K562 (cell line): ENCODE results near the gene PTPN7. TPM values are rescaled to one million over a fixed set of nuclear protein-coding genes. Genes with fewer than 3 reads are reported as not detected.

Source experiments
- ATAC-seq: fragments of 200-7000 bp; cut with Tn5 transposase; 3 replicates; pipeline ENCODE4 v1.9.1; 2020; ENCODE audit warnings: moderate library complexity
- BruUV-seq: library from RNA; stranded (reverse); fragments of 400-500 nt; replicated peaks from 2 replicates; lab custom pipeline; 2021; lab: Mats Ljungman, UMichigan
- CTCF ChIA-PET: fragments of 300-600 bp; formaldehyde crosslinking; extraction: SDS; loops from one replicate; lab custom pipeline; 2021; ENCODE audit warnings: low intra/inter-chr PET ratio; lab: Yijun Ruan, JAX
- POLR2A ChIA-PET: fragments of 300-600, 350-650 bp; sonication (Branson Sonifier 250); formaldehyde crosslinking; extraction: SDS; loops from one replicate; lab custom pipeline; 2021; ENCODE audit warnings: antibody characterized with exemption, inconsistent platforms; lab: Yijun Ruan, JAX
- DNase-seq, 4 experiments: peaks; one replicate each; pipeline versions ENCODE4 v3.0.0 to v3.0.0-alpha.2; 2011 to 2018; ENCODE audit warnings: low spot score in 3 of 4, mixed read lengths in 3 of 4; ENCODE audit errors: extremely low read depth in 1 of 4
- FAIRE-seq: peaks from 2 replicates; lab custom pipeline; 2011; peaks lifted over from hg19 to GRCh38; lab: Jason Lieb, UNC
- H2AFZ ChIP-seq: 2 replicates; pipeline ENCODE4 v1.6.0; 2011; ENCODE audit warnings: low read depth, low read length, control low read depth, inconsistent platforms
- H3K27ac ChIP-seq: fragments of 200-600 bp; 3 replicates; pipeline ENCODE4 v1.8.0; 2011; ENCODE audit warnings: low read depth, mild to moderate bottlenecking, control low read depth, inconsistent platforms, low read length, moderate library complexity, mixed read lengths; ENCODE audit errors: extremely low read depth
- H3K27me3 ChIP-seq, 2 experiments: fragments of 300-600 bp in 1 of 2; 2 replicates in 1 of 2; 3 replicates in 1 of 2; pipeline versions ENCODE4 v1.6.0 to v1.8.0; 2011; ENCODE audit warnings: inconsistent platforms in 2 of 2, low read length in 2 of 2, mild to moderate bottlenecking in 1 of 2, mixed read lengths in 1 of 2, moderate library complexity in 1 of 2; ENCODE audit not compliant: control insufficient read depth in 2 of 2, insufficient read depth in 2 of 2
- H3K36me3 ChIP-seq: fragments of 300-600 bp; 3 replicates; pipeline ENCODE4 v1.8.0; 2011; ENCODE audit warnings: mild to moderate bottlenecking, low read length, inconsistent platforms; ENCODE audit not compliant: control insufficient read depth, insufficient read depth
- H3K4me1 ChIP-seq, 2 experiments: fragments of 200-600 bp in 1 of 2; replicated peaks in 1 of 2; 2 replicates in 1 of 2; 3 replicates in 1 of 2; pipeline versions ENCODE4 v1.5.1 to v1.8.0; 2011; ENCODE audit warnings: inconsistent platforms in 2 of 2, low read length in 2 of 2, mild to moderate bottlenecking in 1 of 2, mixed read lengths in 1 of 2, moderate library complexity in 1 of 2; ENCODE audit not compliant: control insufficient read depth in 2 of 2, insufficient read depth in 2 of 2
- H3K4me2 ChIP-seq: 2 replicates; pipeline ENCODE4 v1.6.1; 2011; ENCODE audit warnings: low read length, control low read depth, inconsistent platforms, mixed read lengths; ENCODE audit not compliant: insufficient read depth
- H3K4me3 ChIP-seq: fragments of 200-600 bp; sonication (generic), shearing (Covaris generic); 2 replicates; pipeline ENCODE4 v1.5.1; 2016; ENCODE audit warnings: control low read depth, inconsistent platforms
- H3K79me2 ChIP-seq: fragments of 200-600 bp; 3 replicates; pipeline ENCODE4 v1.8.0; 2011; ENCODE audit warnings: low read length, inconsistent platforms; ENCODE audit not compliant: control insufficient read depth, insufficient read depth
- H3K9ac ChIP-seq, 2 experiments: 2 replicates each; pipeline versions ENCODE4 v1.6.0 to v1.6.1; 2011; ENCODE audit warnings: low read depth in 2 of 2, low read length in 2 of 2, control low read depth in 1 of 2, inconsistent platforms in 1 of 2, mild to moderate bottlenecking in 1 of 2, mixed read lengths in 1 of 2; ENCODE audit not compliant: insufficient read depth in 1 of 2
- H3K9me1 ChIP-seq: one replicate; pipeline ENCODE4 v1.6.0; 2011; ENCODE audit warnings: inconsistent platforms, mild to moderate bottlenecking, low read length, moderate library complexity; ENCODE audit not compliant: control insufficient read depth, insufficient read depth
- H3K9me3 ChIP-seq: replicated peaks from 2 replicates; pipeline ENCODE4 v1.5.1; 2011; ENCODE audit warnings: low read depth, low read length, inconsistent platforms; ENCODE audit not compliant: control insufficient read depth, insufficient read depth
- H4K20me1 ChIP-seq: replicated peaks from 2 replicates; pipeline ENCODE4 v1.6.1; 2011; ENCODE audit warnings: low read length, inconsistent platforms, mixed read lengths; ENCODE audit not compliant: control insufficient read depth, insufficient read depth
- GATAD2B ChIP-seq: fragments of 450-650 bp; IDR thresholded peaks from 2 replicates; pipeline ENCODE4 v1.6.1; 2017; ENCODE audit warnings: mild to moderate bottlenecking, borderline replicate concordance
- SMARCA4 ChIP-seq: fragments of 450-650 bp; IDR thresholded peaks from 2 replicates; pipeline ENCODE4 v1.6.1; 2016
- SP1 ChIP-seq: sonication (generic); formaldehyde crosslinking; IDR thresholded peaks from 2 replicates; pipeline ENCODE4 v1.8.1; 2022; ENCODE audit warnings: mild to moderate bottlenecking, missing genetic modification reagents
- SRSF1 ChIP-seq: fragments of 200-400 bp; formaldehyde crosslinking; IDR thresholded peaks from 2 replicates; pipeline ENCODE4 v1.6.1; 2017; ENCODE audit warnings: mild to moderate bottlenecking, low read depth, low read length, moderate library complexity
- ZFX ChIP-seq: sonication (generic); formaldehyde crosslinking; IDR thresholded peaks from 2 replicates; pipeline ENCODE4 v1.8.0; 2022; ENCODE audit warnings: mild to moderate bottlenecking, missing genetic modification reagents, moderate library complexity
- WGBS: fragments of 100-300 bp; shearing (Covaris generic); methylation state at CpG from one replicate; pipeline ENCODE4 v1.1.6; 2016; ENCODE audit warnings: low coverage, mixed read lengths; ENCODE audit not compliant: insufficient coverage; ENCODE audit errors: missing lambda C conversion rate; 5-methylcytosine and 5-hydroxymethylcytosine counted together
- in situ Hi-C: fragments of 300-500 bp; cut with MboI; formaldehyde crosslinking; loops from 4 replicates; pipeline ENCODE4 v1.15.0; 2018; ENCODE audit warnings: inconsistent platforms, mixed read lengths
- intact Hi-C: fragments of 100-400 bp; cut with micrococcal nuclease; formaldehyde crosslinking; loops from 2 replicates; pipeline ENCODE4 v1.14.2; 2022
- polyA plus RNA-seq, 8 experiments: library from polyadenylated mRNA; depleted of rRNA in 4 of 8; stranded (reverse) in 5 of 8; unstranded in 3 of 8; fragments of >200 nt; fragmentation: Nextera tagmentation in 2 of 8; fragmentation: Illumina TruSeq in 1 of 8; extraction: Ambion mirVana in 2 of 8; extraction: Trizol in 1 of 8; gene quantifications; 2 replicates each; pipeline versions ENCODE4 v1.2.1 to v1.2.3, GENCODE V29; 2011 to 2014; ENCODE audit warnings: inconsistent platforms in 1 of 8, missing spikeins in 1 of 8
- total RNA-seq, 7 experiments: library from RNA; depleted of rRNA in 6 of 7; stranded (reverse); fragments of >200 nt in 6 of 7; fragmentation: Illumina TruSeq in 2 of 7; extraction: Trizol in 2 of 7; gene quantifications; 2 replicates each; pipeline versions ENCODE4 v1.2.1 to v1.2.3, GENCODE V29; 2011 to 2021; ENCODE audit warnings: low replicate concordance in 1 of 7
- TF ChIP-seq, protein P1 (sequence below): IDR thresholded peaks from 2 replicates; pipeline ENCODE4 v1.6.1; 2011; ENCODE audit warnings: borderline replicate concordance, low read depth, mild to moderate bottlenecking, moderate library complexity, low read length; ENCODE audit not compliant: insufficient read depth, poor library complexity, severe bottlenecking
- TF ChIP-seq, protein P2 (sequence below), 2 experiments: fragments of 150-350 bp in 1 of 2; IDR thresholded peaks; 2 replicates each; pipeline ENCODE4 v1.6.1; 2012 to 2016; ENCODE audit warnings: low read depth in 2 of 2, low read length in 2 of 2, mild to moderate bottlenecking in 1 of 2, moderate library complexity in 1 of 2

PTPN7 gene
- total and polyA plus RNA-seq, 9 of the 15 experiments (the other 6 are each of a cell fraction or from before 2014, with no cell fraction given), result 18.7 to 144 (median 120) TPM

DNA sequence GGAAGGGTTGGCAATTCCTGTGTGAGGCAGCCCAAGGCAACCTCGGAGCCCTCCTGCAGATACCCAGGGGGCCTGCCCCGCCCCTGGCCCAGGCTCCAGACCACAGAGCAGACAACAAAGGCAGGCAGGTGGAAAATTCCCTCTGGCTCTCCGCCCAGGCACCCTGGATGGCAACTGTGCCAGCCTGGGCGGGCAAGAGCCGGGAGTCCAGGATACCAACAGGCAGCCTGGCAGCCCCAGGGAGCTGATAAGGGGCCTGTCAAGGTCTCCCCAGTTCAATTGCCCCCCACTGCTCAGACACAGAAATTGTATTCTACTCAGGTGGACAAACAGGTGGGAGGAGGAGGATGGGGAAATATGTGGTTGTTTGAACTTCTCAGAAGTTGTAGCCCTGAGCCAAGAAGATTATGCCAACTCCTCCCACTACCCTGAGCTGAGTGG is 53.1 kb downstream of the PTPN7 start:
- BruUV-seq, result no TSS peak
- no peak for ATAC-seq
- no peaks in the 10 kb centered on the region for H3K9me3 ChIP-seq
- peak overlapping the region in 1 of 2 experiments; percentile 46; a peak in 2 of 4 replicates for H3K9ac ChIP-seq
- FAIRE-seq, result no peak
- no peak for DNase-seq
- no peaks in the 10 kb centered on the region for H3K9me1 ChIP-seq
- intact Hi-C loops (no loop called here), in situ Hi-C loops (no loop called here)
- POLR2A ChIA-PET, result interaction anchor here (0.7 to 1.6 kb wide), 3 partner anchors 10 to 108 kb away, joined by 4 to 6 read pairs (median 6); no protein-coding TSS in a partner anchor
- H3K36me3 ChIP-seq, result no peaks in the 10 kb centered on the region
- no peak overlapping the region for H2AFZ ChIP-seq
- CTCF ChIA-PET, result no interaction called here
- no peaks in the 10 kb centered on the region for H3K27me3 ChIP-seq
- no peaks in the 10 kb centered on the region for H3K79me2 ChIP-seq
- 0 out of 2 replicates have a peak, but pooled peaks have one; percentile 5 for TF ChIP-seq ZFX (CRISPR knock-in tag)
- TF ChIP-seq GATAD2B, result no peak
- no peak overlapping the region for H3K27ac ChIP-seq
- peaks cover 28 to 36% of the 10 kb centered on the region in 2 experiments for H3K4me1 ChIP-seq
- H4K20me1 ChIP-seq, result no peaks in the 10 kb centered on the region
- no peak overlapping the region for H3K4me3 ChIP-seq
- H3K4me2 ChIP-seq, result no peak overlapping the region
- WGBS, result 60% methylated on average over 5 of the region's 5 CpGs

DNA sequence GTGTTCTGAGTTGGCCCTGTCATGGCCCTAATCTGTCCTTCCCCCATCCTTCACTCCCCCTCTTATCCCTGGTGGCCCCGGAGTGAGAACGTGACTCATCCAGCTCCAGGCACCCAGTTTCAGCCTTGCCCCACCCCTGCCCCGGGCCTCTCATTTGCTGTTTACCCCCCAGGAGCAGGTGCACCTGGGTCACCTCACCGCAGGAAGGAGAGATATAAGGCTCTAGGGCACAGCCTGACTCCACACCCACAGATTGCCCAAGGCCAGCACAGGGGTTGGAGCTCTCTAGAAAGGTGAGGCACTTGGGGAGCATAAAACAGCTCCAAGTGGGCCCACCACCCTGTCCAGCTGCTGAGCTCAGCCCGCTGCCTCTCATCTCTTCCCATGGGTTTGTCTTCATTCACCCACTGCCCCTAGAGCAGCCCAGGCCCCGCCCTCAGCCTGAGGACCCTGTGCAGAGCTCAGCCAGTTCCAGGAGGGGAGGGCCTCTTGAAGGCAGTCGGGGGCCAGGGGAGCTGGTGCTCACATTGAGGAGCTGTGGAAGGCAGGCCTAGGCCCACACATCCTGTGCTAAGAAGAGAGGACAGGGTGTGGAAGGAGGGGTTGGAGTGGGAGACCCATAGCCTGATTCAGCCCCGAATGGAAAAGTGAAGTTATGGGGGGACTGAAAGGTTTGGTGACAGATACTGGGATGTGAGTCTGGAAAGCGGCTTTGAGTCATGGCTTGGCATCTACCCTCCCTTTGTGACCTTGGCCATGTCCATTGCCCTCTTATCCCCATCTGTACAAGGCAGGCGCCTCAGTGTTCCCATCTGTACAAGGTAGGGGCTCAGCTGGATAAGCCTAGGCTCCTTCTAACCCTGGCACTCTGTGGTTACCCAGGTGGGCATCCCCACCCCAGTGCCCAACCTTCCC is 53.8 kb downstream of the PTPN7 start:
- peak overlapping the region; percentile 79 for H3K4me2 ChIP-seq
- ATAC-seq (peak; percentile 76), FAIRE-seq (peak; percentile 40), DNase-seq (peak; percentile 83 to 93 (median 90))
- H3K27me3 ChIP-seq, result no peaks in the 10 kb centered on the region
- POLR2A ChIA-PET, result interaction anchor here (0.5 to 1.9 kb wide), 13 partner anchors 11 to 697 kb away, joined by 3 to 10 read pairs (median 4); partner anchors contain the start of gene TIMM17A
- BruUV-seq, result no TSS peak
- H3K9me1 ChIP-seq, result no peaks in the 10 kb centered on the region
- H3K4me3 ChIP-seq, result no peak overlapping the region
- H3K9ac ChIP-seq, result peak overlapping the region; percentile 38 to 46; a peak in 3 of 4 replicates
- 32% methylated on average over 10 of the region's 10 CpGs for WGBS
- H2AFZ ChIP-seq, result peak overlapping the region; percentile 73
- no peaks in the 10 kb centered on the region for H4K20me1 ChIP-seq
- no peaks in the 10 kb centered on the region for H3K79me2 ChIP-seq
- CTCF ChIA-PET, result no interaction called here
- peaks cover 28 to 36% of the 10 kb centered on the region in 2 experiments for H3K4me1 ChIP-seq
- intact Hi-C loops (no loop called here), in situ Hi-C loops (no loop called here)
- H3K36me3 ChIP-seq, result no peaks in the 10 kb centered on the region
- H3K9me3 ChIP-seq, result no peaks in the 10 kb centered on the region
- H3K27ac ChIP-seq, result peak overlapping the region; percentile 60; the same call in 2 of the 3 replicates
- TF ChIP-seq SMARCA4, result peak; percentile 86
- TF ChIP-seq, protein P1, sequence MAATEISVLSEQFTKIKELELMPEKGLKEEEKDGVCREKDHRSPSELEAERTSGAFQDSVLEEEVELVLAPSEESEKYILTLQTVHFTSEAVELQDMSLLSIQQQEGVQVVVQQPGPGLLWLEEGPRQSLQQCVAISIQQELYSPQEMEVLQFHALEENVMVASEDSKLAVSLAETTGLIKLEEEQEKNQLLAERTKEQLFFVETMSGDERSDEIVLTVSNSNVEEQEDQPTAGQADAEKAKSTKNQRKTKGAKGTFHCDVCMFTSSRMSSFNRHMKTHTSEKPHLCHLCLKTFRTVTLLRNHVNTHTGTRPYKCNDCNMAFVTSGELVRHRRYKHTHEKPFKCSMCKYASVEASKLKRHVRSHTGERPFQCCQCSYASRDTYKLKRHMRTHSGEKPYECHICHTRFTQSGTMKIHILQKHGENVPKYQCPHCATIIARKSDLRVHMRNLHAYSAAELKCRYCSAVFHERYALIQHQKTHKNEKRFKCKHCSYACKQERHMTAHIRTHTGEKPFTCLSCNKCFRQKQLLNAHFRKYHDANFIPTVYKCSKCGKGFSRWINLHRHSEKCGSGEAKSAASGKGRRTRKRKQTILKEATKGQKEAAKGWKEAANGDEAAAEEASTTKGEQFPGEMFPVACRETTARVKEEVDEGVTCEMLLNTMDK, result no peak
- TF ChIP-seq, protein P2, sequence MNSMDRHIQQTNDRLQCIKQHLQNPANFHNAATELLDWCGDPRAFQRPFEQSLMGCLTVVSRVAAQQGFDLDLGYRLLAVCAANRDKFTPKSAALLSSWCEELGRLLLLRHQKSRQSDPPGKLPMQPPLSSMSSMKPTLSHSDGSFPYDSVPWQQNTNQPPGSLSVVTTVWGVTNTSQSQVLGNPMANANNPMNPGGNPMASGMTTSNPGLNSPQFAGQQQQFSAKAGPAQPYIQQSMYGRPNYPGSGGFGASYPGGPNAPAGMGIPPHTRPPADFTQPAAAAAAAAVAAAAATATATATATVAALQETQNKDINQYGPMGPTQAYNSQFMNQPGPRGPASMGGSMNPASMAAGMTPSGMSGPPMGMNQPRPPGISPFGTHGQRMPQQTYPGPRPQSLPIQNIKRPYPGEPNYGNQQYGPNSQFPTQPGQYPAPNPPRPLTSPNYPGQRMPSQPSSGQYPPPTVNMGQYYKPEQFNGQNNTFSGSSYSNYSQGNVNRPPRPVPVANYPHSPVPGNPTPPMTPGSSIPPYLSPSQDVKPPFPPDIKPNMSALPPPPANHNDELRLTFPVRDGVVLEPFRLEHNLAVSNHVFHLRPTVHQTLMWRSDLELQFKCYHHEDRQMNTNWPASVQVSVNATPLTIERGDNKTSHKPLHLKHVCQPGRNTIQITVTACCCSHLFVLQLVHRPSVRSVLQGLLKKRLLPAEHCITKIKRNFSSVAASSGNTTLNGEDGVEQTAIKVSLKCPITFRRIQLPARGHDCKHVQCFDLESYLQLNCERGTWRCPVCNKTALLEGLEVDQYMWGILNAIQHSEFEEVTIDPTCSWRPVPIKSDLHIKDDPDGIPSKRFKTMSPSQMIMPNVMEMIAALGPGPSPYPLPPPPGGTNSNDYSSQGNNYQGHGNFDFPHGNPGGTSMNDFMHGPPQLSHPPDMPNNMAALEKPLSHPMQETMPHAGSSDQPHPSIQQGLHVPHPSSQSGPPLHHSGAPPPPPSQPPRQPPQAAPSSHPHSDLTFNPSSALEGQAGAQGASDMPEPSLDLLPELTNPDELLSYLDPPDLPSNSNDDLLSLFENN (IDR thresholded peaks at IDR 0.05; ENCODE audit: low read depth in 2 of 2, low read length in 2 of 2), result no peak
- no peak for TF ChIP-seq SRSF1
- no peak for TF ChIP-seq SP1 (CRISPR knock-in tag)
